NCI-H1417 (cell line): Measurements from ENCODE around the gene AFF3.
A peak's percentile ranks its signal among the peaks of the same experiment; 100 is the strongest.

Source experiments
- DNase-seq, 3 experiments: peaks; one replicate each; lab custom pipeline; 2025; lab: John Stamatoyannopoulos, UW

Gene AFF3

DNA sequence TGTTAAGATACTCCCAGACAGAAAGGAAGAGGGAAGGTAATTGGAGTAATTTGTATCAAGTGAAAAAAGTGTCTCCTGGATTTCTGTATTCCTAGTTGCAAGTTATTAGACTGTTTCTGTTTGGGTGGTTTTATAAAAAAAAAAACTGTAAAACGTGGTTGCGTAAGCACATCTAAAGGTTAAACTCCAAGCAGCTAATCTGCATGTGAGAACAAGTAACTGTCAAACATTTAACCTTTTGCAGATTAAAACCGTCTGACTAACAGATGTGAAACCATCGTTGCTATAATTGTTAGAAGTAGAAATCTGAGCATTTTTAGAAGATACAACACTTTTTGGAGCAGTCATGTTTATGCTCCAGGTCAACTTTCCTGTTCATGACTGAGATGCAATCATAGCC, 72.3 kb downstream of the AFF3 start:
- DNase-seq = no peak

DNA sequence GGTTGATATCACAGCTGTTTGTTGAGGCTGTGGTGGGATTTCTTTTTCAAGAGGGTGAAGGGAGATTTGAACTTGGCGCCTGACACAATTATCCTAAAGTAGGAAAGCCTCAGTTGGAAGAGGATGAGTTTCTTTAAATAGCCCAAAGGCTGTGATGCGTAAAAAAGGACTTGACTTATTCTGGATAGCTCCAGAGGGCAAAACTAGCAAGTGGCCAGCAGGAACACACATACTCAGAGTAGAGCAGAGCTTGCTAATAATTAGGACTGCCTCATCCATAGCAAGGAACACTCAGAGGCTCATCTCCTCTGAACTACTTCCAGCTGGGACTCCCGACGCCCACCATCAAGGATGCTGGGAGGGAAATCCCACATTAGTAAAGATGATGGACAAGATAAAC, 74.0 kb downstream of the AFF3 start:
- no peak for DNase-seq

DNA sequence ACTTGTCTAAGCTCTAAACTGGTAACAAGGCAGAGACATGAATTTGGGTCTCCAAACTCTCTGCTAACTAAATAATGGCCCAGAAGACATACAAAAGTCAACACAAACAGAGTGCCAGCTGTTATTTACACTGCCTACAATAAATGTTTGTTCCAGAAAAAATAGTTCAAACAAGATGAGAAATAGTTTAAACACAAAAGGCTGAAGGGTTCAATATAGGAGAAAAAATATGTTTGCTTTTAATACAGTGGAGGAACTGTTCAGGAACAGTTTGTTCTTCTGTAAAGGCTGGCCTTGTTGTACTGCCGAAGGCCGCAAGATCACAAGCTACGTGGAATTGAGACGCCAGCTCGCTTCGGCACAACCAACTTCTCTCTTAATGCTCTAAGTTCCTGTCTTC, 74.6 kb downstream of the AFF3 start:
- DNase-seq = peak in 1 of 3 experiments; percentile 8

GRCh38 chr2:100066856-100067255, 75.5 kb downstream of the AFF3 start:
- DNase-seq = no peak

GRCh38 chr2:100066246-100066645, 76.1 kb downstream of the AFF3 start:
- no peak for DNase-seq

DNA sequence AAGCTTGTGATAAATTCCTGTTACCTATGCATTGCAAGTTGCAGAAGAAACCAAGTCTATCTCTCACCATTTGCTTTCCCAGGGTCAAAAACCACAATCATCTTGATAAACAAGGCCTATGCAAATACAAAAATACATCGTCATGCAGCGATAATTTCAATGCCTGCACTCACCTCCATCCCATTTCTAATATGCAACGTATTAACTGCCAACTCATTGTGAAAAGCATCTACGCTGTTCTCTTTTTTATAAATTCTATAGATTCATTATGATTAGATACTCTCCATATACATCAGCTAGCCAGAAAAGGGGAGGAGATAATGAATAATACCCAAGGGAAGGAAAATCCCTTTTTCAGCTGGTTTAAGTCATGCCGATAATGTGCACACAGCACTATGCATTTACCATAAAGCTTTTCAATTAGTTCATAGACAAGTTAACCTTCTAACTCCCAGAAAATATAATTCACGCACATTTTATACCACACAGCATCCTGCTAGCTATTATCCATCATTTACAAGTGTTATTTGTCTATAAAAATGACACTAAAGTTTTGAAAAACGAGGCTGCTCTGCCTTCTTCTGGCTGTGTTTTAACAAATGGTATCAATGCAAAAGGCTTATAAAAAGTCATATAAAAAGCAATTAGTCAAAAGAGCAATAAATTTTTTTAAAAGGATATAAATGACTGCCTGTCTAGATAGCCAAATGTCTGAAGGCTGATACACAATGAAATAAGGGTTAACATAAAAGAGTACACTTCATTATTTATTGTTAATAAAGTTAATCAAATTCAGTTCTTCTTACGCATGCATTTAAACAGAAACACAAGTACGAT, 77.6 kb downstream of the AFF3 start:
- no peak for DNase-seq

- no peak for DNase-seq
Observed at GRCh38 chr2:100064165-100064564, 78.2 kb downstream of the AFF3 start.

DNA sequence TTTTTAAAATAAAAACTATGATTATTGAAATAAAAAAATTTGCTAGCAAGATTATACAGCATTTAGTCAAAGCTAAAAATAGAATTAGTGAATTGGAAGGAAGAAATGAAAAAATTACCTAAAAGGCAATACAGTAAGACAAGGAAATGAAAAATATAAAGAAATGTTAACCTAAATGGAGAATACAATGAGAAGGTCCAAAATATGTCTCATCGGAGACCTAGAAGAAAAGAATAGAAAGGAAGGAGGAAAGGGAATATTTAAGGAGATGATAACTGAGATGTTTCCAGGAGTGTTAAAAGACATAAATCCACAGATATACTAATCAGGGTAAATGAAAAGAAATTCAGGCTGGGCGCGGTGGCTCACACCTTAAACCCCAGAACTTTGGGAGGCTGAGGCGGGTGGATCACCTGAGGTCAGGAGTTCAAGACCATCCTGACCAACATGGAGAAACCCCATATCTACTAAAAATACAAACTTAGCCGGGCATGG, 78.9 kb downstream of the AFF3 start:
- no peak for DNase-seq

GRCh38 chr2:100062336-100062735, 80.1 kb downstream of the AFF3 start:
- no peak for DNase-seq

GRCh38 chr2:100060875-100061274, 81.5 kb downstream of the AFF3 start:
- no peak for DNase-seq

DNA sequence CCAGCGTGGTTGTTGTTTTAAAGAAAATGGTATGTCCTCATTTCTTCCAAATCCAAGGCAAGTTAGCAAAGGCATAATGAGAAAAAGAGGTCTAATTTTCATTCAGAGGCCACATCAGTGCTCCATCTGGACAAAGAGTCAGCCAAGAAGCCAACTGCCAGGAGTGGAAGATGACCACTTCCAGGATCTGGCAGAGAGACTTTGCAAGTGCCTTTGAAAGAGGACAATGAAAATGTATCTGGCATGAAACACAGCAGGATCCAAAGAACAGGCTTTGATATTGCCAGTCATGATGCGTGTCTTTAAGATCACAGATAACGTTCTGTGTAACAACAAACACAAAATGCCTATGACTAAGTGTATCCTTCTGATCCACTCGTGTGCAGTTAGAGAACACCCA, 82.8 kb downstream of the AFF3 start:
- DNase-seq = no peak

GRCh38 chr2:100057901-100058261, 84.5 kb downstream of the AFF3 start:
- DNase-seq = no peak

DNA sequence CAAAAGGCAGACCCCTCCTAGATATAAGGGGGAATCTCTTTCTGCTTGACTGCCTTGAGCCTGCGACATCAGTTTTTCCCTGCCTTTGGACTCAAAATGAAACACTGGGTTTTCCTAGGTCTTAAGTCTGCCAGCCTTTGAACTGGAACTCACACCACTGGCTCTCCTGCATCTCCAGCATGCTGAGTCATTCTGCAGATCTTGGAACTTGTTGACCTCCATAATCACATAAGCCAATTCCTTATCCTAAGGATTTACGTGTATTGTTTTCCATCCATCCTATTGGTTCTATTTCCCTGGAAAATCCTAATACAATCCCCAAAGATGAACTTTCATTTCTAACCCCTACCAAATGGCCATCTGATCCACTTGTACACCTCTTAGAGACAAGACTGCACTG, 88.0 kb downstream of the AFF3 start:
- no peak for DNase-seq

DNA sequence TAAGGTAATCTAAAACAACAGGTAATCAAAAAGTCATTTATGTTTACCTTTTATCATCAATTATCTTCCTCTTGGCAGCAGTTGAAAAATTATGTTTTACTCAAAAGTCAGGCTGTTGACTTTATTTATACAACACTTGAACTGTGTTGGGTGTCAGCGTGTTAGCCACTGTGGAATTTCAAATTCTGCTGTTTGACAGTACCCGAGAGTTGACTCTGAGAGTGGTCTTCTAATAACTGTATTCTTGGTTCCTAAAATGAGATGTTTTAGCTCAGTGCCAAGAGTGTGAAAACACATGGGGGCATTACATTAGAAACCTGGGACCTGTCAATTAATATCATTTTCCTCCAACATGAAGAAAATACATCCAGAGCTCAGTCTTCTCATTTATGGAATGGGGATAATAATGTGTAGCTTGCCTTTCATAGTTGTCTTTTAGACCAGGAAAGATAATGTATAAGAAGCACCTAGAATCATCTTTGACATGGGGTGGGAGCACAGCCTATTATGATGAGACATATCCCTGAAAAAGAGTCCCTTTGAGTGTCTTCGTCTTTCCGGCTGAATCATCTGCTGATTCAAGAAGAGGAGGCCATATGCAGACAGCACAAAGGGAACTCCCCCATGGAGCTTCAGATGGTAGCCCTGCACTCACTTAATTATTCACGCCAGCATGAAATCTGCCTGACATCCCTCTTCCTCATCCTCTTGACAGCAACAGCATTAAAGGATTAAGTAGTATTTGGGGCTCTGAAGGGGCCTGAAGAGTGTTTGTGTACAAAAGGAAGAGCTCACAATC, 89.1 kb downstream of the AFF3 start:
- DNase-seq = no peak

DNA sequence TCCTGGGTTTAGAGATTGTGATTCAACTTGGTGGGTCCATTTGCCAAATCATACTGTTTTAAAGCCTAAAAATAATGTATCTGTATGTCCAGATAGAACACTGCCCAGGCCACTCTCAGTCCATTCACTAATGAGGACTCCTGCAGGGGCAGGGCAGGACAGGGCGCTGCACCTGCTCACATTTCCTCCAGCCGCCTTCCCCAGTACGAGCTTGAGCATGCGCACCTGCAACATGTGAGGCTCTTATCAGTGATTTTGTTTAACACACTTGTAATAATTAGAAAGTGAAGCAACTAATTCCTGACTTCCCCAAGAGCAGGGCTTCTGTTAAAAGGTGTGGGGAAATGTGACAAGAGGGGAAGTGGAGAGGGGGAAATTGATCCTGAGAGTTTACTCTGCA, 89.7 kb downstream of the AFF3 start:
- peak in 2 of 3 experiments; percentile 56 to 77 for DNase-seq

DNA sequence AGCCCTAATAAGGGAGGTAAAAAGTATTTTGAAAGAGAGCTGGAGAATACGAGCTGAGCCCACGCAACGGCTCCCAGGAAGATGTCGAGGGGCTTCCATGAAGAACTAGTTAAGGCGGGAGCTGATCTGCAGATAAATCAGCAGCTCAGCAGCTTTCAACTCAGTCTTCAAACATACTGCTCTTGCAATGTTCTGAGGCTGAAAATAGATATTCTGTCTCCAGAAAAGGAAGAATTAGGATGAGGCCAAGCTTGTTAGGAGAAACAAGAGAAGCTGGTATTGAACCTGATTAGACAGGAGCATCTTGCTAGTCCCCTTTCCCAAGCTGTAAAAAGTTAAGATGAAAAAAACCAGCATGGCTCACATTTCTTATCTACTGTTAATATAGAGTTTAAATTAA, 91.1 kb downstream of the AFF3 start:
- DNase-seq = no peak

DNA sequence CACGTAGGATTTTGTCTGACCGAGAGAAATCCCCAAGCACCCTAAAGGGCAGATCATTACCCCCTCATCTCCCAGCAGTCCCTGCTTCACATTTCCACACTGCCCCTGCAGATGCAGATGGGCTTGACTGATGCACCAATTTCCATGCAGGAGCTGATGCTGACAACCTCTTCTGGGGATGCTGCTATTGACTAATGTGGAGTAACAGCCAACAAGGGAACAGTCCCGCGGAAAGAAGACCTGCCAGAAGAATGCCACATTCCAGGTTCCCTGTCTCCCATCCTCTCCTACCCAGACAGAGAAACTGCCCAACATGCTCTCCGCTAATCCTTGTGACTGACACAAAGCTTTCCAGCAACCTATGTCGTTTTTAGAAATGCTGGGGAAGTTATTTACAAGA, 91.7 kb downstream of the AFF3 start:
- no peak for DNase-seq

DNA sequence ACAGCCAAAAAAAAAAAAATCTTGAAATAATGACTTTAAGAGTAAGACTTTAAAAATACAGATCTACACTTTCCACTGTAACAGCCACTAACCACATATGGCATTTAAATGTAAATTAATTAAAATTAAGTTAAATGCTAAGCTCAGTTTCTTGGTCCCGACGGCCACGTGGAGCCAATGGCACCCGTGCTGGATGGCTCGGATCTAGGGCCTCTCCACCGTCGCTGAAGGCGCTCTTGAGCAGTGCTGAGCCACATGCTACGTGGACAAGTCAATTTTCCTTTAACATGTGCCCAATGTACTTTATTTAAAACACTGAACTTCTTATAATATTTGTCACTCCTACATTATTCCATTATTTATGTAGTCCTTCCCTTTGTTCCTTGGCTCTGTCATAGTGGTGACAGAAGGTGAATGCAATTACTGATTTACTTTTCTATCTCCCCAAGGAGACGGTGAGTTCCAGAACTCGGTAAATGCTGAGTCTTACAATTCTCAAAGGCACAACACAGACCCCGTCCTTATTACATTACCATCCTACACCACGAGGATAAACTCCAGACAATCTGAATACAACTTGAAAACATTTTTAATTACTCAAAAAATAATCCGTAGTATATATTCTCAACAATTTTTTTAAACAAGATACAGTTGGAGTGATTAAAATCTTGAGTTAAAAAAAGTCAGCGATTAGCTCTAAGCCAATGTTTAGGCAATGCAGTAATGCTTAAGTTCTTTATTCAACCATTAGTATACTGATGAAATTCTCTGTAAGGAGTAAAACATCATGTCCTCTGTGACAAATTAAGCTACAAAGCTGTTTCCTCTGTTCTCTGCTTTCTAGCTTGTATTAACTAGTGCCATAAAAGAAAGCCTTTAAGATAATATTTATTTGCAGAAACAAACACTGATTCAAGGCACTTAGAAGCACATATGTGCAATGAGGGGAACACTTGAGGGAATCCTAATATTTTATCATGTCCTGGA, 95.1 kb downstream of the AFF3 start:
- DNase-seq = no peak

GRCh38 chr2:100045000-100045399, 97.4 kb downstream of the AFF3 start:
- no peak for DNase-seq

GRCh38 chr2:100043891-100044255, 98.5 kb downstream of the AFF3 start:
- DNase-seq = peak in 1 of 3 experiments; percentile 25

- DNase-seq = no peak
Observed at GRCh38 chr2:100043081-100043890, 99.1 kb downstream of the AFF3 start.
